ENCODE measurements around the gene FBXL14. TPM values are rescaled to one million over a fixed set of nuclear protein-coding genes. Genes with fewer than 3 reads are reported as not detected.

The FBXL14 gene
- polyA plus RNA-seq, 2 of the 4 experiments (the other 2 are of a cell fraction): 6.7 to 7.1 TPM

DNA sequence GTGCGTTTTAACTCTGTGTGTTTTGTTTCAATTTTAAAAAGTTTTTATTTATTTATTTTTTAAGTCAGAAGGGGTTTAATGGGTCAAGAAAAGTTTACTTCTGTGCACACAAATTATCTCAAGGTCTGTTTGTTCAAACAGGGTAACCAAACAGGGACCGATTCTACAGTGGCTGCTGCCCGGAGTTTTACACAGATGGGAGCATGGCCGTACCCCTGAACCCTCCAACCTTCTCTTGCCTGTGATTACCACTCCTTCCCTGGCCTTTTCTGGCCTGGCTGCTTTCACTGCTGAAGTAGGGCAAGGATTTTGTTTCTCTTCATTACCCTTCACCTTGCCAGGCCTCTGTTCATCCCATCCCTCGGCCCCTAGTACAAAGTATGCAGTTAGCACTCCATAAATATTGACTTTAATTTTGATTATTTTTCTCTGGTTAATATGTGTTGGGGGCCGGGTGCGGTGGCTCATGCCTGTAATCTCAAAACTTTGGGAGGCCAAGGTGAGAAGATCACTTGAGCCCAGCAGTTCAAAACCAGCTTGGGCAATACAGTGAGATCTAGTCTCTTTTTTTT is 15.8 kb upstream of the FBXL14 start:
- DNase-seq (ENCODE audit: low read depth in 1 of 2, low spot score in 1 of 2) (no peak), ATAC-seq (no peak), FAIRE-seq (no peak)
- Histone ChIP-seq H3K4me3 (no peak overlapping the region), H3K4me1 (peaks cover 24% of the 10 kb centered on the region), H3K9me3 (no peaks in the 10 kb centered on the region), H3K4me2 (no peak overlapping the region), H3K27ac (no peak overlapping the region)
- 47% methylated on average over 7 of the region's 7 CpGs for WGBS (ENCODE audit: missing lambda C conversion rate)
- no peak for TF ChIP-seq MYC (IDR thresholded peaks at IDR 0.05; ENCODE audit: borderline replicate concordance, low read length)
- no peak for TF ChIP-seq POLR2AphosphoS2 (conservative IDR thresholded peaks at IDR 0.05; ENCODE audit: low read length)
- TF ChIP-seq RCOR1 (IDR thresholded peaks at IDR 0.05; ENCODE audit: low read depth, low read length): no peak
- TF ChIP-seq HOXA7 (CRISPR knock-in tag; IDR thresholded peaks at IDR 0.05): no peak
- TF ChIP-seq, protein P1, sequence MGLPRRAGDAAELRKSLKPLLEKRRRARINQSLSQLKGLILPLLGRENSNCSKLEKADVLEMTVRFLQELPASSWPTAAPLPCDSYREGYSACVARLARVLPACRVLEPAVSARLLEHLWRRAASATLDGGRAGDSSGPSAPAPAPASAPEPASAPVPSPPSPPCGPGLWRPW (IDR thresholded peaks at IDR 0.05): no peak
- no peak for TF ChIP-seq EHMT2 (IDR thresholded peaks at IDR 0.05; ENCODE audit: low read depth)
- TF ChIP-seq CBX8 (IDR thresholded peaks at IDR 0.05): no peak
- TF ChIP-seq NPAS2 (CRISPR knock-in tag; IDR thresholded peaks at IDR 0.05; ENCODE audit: borderline replicate concordance): no peak
- no peak for TF ChIP-seq RAD21 (conservative IDR thresholded peaks at IDR 0.05 in 1 of 2, IDR thresholded peaks at IDR 0.05 in 1 of 2)
- no peak for TF ChIP-seq ZSCAN20 (CRISPR knock-in tag; IDR thresholded peaks at IDR 0.05)
- TF ChIP-seq TP53 (CRISPR knock-in tag; IDR thresholded peaks at IDR 0.05): no peak
- no peak for TF ChIP-seq SMC3 (IDR thresholded peaks at IDR 0.05)
- TF ChIP-seq ZC3H11A (IDR thresholded peaks at IDR 0.05): no peak
- TF ChIP-seq ESRRA (IDR thresholded peaks at IDR 0.05; ENCODE audit: borderline replicate concordance, low read length): no peak
- TF ChIP-seq, protein P2, sequence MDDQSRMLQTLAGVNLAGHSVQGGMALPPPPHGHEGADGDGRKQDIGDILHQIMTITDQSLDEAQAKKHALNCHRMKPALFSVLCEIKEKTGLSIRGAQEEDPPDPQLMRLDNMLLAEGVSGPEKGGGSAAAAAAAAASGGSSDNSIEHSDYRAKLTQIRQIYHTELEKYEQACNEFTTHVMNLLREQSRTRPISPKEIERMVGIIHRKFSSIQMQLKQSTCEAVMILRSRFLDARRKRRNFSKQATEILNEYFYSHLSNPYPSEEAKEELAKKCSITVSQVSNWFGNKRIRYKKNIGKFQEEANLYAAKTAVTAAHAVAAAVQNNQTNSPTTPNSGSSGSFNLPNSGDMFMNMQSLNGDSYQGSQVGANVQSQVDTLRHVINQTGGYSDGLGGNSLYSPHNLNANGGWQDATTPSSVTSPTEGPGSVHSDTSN (IDR thresholded peaks at IDR 0.05): no peak
- TF ChIP-seq RARB (CRISPR knock-in tag; IDR thresholded peaks at IDR 0.05): no peak
- TF ChIP-seq, protein P3, sequence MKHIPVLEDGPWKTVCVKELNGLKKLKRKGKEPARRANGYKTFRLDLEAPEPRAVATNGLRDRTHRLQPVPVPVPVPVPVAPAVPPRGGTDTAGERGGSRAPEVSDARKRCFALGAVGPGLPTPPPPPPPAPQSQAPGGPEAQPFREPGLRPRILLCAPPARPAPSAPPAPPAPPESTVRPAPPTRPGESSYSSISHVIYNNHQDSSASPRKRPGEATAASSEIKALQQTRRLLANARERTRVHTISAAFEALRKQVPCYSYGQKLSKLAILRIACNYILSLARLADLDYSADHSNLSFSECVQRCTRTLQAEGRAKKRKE (CRISPR knock-in tag; IDR thresholded peaks at IDR 0.05; ENCODE audit: low read depth): no peak
- no peak for TF ChIP-seq HDAC2 (IDR thresholded peaks at IDR 0.05)
- CTCF ChIA-PET: interaction anchor here (0.7 to 0.9 kb wide), 2 partner anchors 330 to 492 kb away, joined by 3 to 4 read pairs; no protein-coding TSS in a partner anchor
- POLR2A ChIA-PET: no interaction called here

DNA sequence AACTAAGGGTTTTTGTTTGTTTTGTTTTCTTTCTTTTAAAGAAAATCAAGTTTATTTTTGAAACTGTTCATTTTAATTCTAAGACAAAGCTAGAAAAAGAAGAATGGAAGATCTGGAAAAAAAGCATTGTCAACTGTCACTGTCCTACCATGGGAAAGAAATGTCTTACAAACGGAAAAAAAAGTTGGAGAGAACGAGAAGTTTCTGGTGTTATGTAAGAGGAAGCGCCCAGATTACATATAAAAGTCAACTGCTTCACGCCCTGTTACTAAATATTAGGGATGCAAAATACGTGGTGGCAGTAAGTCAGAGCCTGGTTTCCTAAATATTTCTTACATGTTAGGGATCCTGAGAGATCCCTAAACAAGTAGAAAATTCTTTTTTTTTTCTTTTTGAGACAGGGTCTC is 14.3 kb upstream of the FBXL14 start:
- Histone ChIP-seq H3K27ac (peak overlapping the region; percentile 41 to 54; a peak in 3 of 6 replicates), H3K9me3 (no peaks in the 10 kb centered on the region), H3K4me3 (no peak overlapping the region), H3K4me2 (no peak overlapping the region), H3K4me1 (peaks cover 24% of the 10 kb centered on the region)
- ChIA-PET CTCF (no interaction called here), POLR2A (no interaction called here)
- TF ChIP-seq FOSB (CRISPR knock-in tag; IDR thresholded peaks at IDR 0.05): no peak
- TF ChIP-seq, protein P4, sequence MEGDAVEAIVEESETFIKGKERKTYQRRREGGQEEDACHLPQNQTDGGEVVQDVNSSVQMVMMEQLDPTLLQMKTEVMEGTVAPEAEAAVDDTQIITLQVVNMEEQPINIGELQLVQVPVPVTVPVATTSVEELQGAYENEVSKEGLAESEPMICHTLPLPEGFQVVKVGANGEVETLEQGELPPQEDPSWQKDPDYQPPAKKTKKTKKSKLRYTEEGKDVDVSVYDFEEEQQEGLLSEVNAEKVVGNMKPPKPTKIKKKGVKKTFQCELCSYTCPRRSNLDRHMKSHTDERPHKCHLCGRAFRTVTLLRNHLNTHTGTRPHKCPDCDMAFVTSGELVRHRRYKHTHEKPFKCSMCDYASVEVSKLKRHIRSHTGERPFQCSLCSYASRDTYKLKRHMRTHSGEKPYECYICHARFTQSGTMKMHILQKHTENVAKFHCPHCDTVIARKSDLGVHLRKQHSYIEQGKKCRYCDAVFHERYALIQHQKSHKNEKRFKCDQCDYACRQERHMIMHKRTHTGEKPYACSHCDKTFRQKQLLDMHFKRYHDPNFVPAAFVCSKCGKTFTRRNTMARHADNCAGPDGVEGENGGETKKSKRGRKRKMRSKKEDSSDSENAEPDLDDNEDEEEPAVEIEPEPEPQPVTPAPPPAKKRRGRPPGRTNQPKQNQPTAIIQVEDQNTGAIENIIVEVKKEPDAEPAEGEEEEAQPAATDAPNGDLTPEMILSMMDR (IDR thresholded peaks at IDR 0.05): no peak
- TF ChIP-seq MYC (IDR thresholded peaks at IDR 0.05; ENCODE audit: borderline replicate concordance, low read length): no peak
- no peak for TF ChIP-seq GATA3 (IDR thresholded peaks at IDR 0.05; ENCODE audit: borderline replicate concordance)
- no peak for TF ChIP-seq POLR2AphosphoS2 (conservative IDR thresholded peaks at IDR 0.05; ENCODE audit: low read length)
- no peak for TF ChIP-seq ESRRA (IDR thresholded peaks at IDR 0.05; ENCODE audit: borderline replicate concordance, low read length)
- ATAC-seq (no peak), DNase-seq (ENCODE audit: low read depth in 1 of 2, low spot score in 1 of 2) (no peak), FAIRE-seq (no peak)
- 58% methylated on average over 5 of the region's 5 CpGs for WGBS (ENCODE audit: missing lambda C conversion rate)
